Neural progenitor cell (in vitro differentiated cells): ENCODE data around the gene RNASE2. TPM values are rescaled to one million over a fixed set of nuclear protein-coding genes. Genes with fewer than 3 reads are reported as not detected.
A peak's percentile ranks its signal among the peaks of the same experiment; 100 is the strongest.

ENCODE experiments used
- DNase-seq: peaks from one replicate; pipeline ENCODE4 v3.0.0-alpha.2; 2016; ENCODE audit warnings: low spot score
- H2AFZ ChIP-seq: fragments of 200-600 bp; sonication (generic); replicated peaks from 2 replicates; pipeline ENCODE4 v1.6.1; 2016; ENCODE audit warnings: antibody characterized with exemption
- H3F3A ChIP-seq: fragments of 200-600 bp; sonication (generic); 2 replicates; pipeline ENCODE4 v1.6.1; 2016; ENCODE audit warnings: antibody characterized with exemption, low read depth
- H3K27ac ChIP-seq: fragments of 200-600 bp; sonication (generic); 2 replicates; pipeline ENCODE4 v1.5.1; 2016; ENCODE audit warnings: mild to moderate bottlenecking
- H3K27me3 ChIP-seq: fragments of 200-600 bp; sonication (generic); 2 replicates; pipeline ENCODE4 v1.6.1; 2016; ENCODE audit warnings: mild to moderate bottlenecking, moderate library complexity
- H3K36me3 ChIP-seq: fragments of 200-600 bp; sonication (generic); 2 replicates; pipeline ENCODE4 v1.5.1; 2016
- H3K4me1 ChIP-seq: fragments of 200-600 bp; sonication (generic); 2 replicates; pipeline ENCODE4 v1.6.1; 2016; ENCODE audit warnings: mixed run types
- H3K4me2 ChIP-seq: fragments of 200-600 bp; sonication (generic); 2 replicates; pipeline ENCODE4 v1.6.1; 2016
- H3K4me3 ChIP-seq: fragments of 200-600 bp; sonication (generic); 2 replicates; pipeline ENCODE4 v1.5.1; 2016
- H3K79me2 ChIP-seq: fragments of 200-600 bp; sonication (generic); 2 replicates; pipeline ENCODE4 v1.6.1; 2016; ENCODE audit warnings: low read depth
- H3K9ac ChIP-seq: fragments of 200-600 bp; sonication (generic); 2 replicates; pipeline ENCODE4 v1.6.1; 2016
- H3K9me3 ChIP-seq: fragments of 200-600 bp; sonication (generic); 2 replicates; pipeline ENCODE4 v1.5.1; 2016; ENCODE audit warnings: low read depth
- H4K20me1 ChIP-seq: fragments of 200-600 bp; sonication (generic); 2 replicates; pipeline ENCODE4 v1.6.1; 2016; ENCODE audit warnings: low read depth
- H3K27ac Mint-ChIP-seq: 3 replicates; pipeline ENCODE4 v1.8.0; 2021; ENCODE audit warnings: mixed read lengths
- H3K27me3 Mint-ChIP-seq: 2 replicates; pipeline ENCODE4 v1.8.0; 2022; ENCODE audit warnings: low read depth, mild to moderate bottlenecking, inconsistent platforms, moderate library complexity, mixed read lengths; ENCODE audit not compliant: insufficient read depth
- H3K36me3 Mint-ChIP-seq: 3 replicates; pipeline ENCODE4 v1.8.0; 2021; ENCODE audit warnings: mixed read lengths
- H3K4me1 Mint-ChIP-seq: 3 replicates; pipeline ENCODE4 v1.8.0; 2021; ENCODE audit warnings: mixed read lengths
- H3K4me3 Mint-ChIP-seq: 3 replicates; pipeline ENCODE4 v1.8.0; 2021; ENCODE audit warnings: mild to moderate bottlenecking, moderate library complexity, mixed read lengths
- H3K9me3 Mint-ChIP-seq: 3 replicates; pipeline ENCODE4 v1.8.0; 2020; ENCODE audit warnings: mixed read lengths
- CTCF ChIP-seq: fragments of 200-600 bp; sonication (generic); IDR thresholded peaks from 2 replicates; pipeline ENCODE4 v1.5.1; 2017; ENCODE audit warnings: antibody characterized with exemption, mild to moderate bottlenecking
- EZH2 ChIP-seq: fragments of 200-600 bp; sonication (generic); IDR thresholded peaks from 2 replicates; pipeline ENCODE4 v1.6.1; 2017; ENCODE audit warnings: antibody characterized with exemption, mild to moderate bottlenecking, moderate library complexity
- EZH2phosphoT487 ChIP-seq: fragments of 200-600 bp; sonication (generic); IDR thresholded peaks from 2 replicates; pipeline ENCODE4 v1.6.1; 2017; ENCODE audit warnings: antibody characterized with exemption
- total RNA-seq: library from RNA; depleted of rRNA; stranded (reverse); fragments of >200 nt; gene quantifications from 2 replicates; pipeline ENCODE4 v1.2.3, GENCODE V29; 2015; ENCODE audit warnings: low replicate concordance

Gene RNASE2
- total RNA-seq, 1 donor from 2014 or later: not detected

GRCh38 chr14:20998674-20999366 is 43.5 kb downstream of the RNASE2 start, which contains the start of gene SLC39A2:
SLC39A2 (plus strand) TSS chr14:20999293; CDS start chr14:20999447, 154 bp downstream.
- no peak within 1 kb of the TSS for H3K4me2 ChIP-seq
- no peaks in the 10 kb centered on the region for H4K20me1 ChIP-seq
- H3K36me3 ChIP-seq: no peaks in the 10 kb centered on the region
- TF ChIP-seq EZH2phosphoT487 (no peak), CTCF (no peak), EZH2 (no peak)
- H3K27ac ChIP-seq: no peak within 1 kb of the TSS
- no peaks in the 10 kb centered on the region for H3K27me3 ChIP-seq
- H2AFZ ChIP-seq: no peak within 1 kb of the TSS
- no peaks in the 10 kb centered on the region for H3K79me2 ChIP-seq
- Mint-ChIP-seq H3K27me3 (no peaks in the 10 kb centered on the region), H3K4me1 (peaks cover 17% of the 10 kb centered on the region), H3K27ac (peak within 1 kb of the TSS; percentile 21), H3K36me3 (peaks cover 19% of the 10 kb centered on the region), H3K9me3 (no peaks in the 10 kb centered on the region), H3K4me3 (no peak within 1 kb of the TSS)
- no peak within 1 kb of the TSS for H3K4me3 ChIP-seq
- peaks cover 11% of the 10 kb centered on the region for H3F3A ChIP-seq
- DNase-seq: peak; percentile 59
- peaks cover 2% of the 10 kb centered on the region for H3K4me1 ChIP-seq
- H3K9me3 ChIP-seq: no peaks in the 10 kb centered on the region
- no peak within 1 kb of the TSS for H3K9ac ChIP-seq

- Mint-ChIP-seq H3K27me3 (no peaks in the 10 kb centered on the region), H3K27ac (peak overlapping the region; percentile 21), H3K4me1 (peaks cover 17% of the 10 kb centered on the region), H3K4me3 (no peak overlapping the region), H3K9me3 (no peaks in the 10 kb centered on the region), H3K36me3 (peaks cover 15% of the 10 kb centered on the region)
- H3K79me2 ChIP-seq: no peaks in the 10 kb centered on the region
- H4K20me1 ChIP-seq: no peaks in the 10 kb centered on the region
- H3K4me3 ChIP-seq: no peak overlapping the region
- no peaks in the 10 kb centered on the region for H3K27me3 ChIP-seq
- H3K4me2 ChIP-seq: no peak overlapping the region
- H3F3A ChIP-seq: peaks cover 11% of the 10 kb centered on the region
- no peak overlapping the region for H3K9ac ChIP-seq
- H2AFZ ChIP-seq: no peak overlapping the region
- H3K9me3 ChIP-seq: no peaks in the 10 kb centered on the region
- DNase-seq: no peak
- H3K4me1 ChIP-seq: peaks cover 2% of the 10 kb centered on the region
- H3K36me3 ChIP-seq: no peaks in the 10 kb centered on the region
- no peak overlapping the region for H3K27ac ChIP-seq
- no peak for TF ChIP-seq EZH2
- no peak for TF ChIP-seq CTCF
- no peak for TF ChIP-seq EZH2phosphoT487
Observed at GRCh38 chr14:20999591-20999990, 44.3 kb downstream of the RNASE2 start.

GRCh38 chr14:21001218-21001617 is 45.9 kb downstream of the RNASE2 start:
- Histone ChIP-seq H3K27me3 (no peaks in the 10 kb centered on the region), H2AFZ (no peak overlapping the region), H3K9me3 (no peaks in the 10 kb centered on the region), H3K9ac (no peak overlapping the region), H4K20me1 (no peaks in the 10 kb centered on the region), H3K4me2 (no peak overlapping the region), H3K79me2 (no peaks in the 10 kb centered on the region), H3K27ac (no peak overlapping the region), H3K36me3 (no peaks in the 10 kb centered on the region), H3K4me3 (no peak overlapping the region), H3K4me1 (peaks cover 2% of the 10 kb centered on the region), H3F3A (peaks cover 11% of the 10 kb centered on the region)
- Mint-ChIP-seq H3K27ac (no peak overlapping the region), H3K27me3 (no peaks in the 10 kb centered on the region), H3K36me3 (peaks cover 2% of the 10 kb centered on the region), H3K9me3 (no peaks in the 10 kb centered on the region), H3K4me1 (peaks cover 17% of the 10 kb centered on the region), H3K4me3 (no peak overlapping the region)
- no peak for DNase-seq
- TF ChIP-seq EZH2phosphoT487: no peak
- no peak for TF ChIP-seq CTCF
- no peak for TF ChIP-seq EZH2
